Small intestine (tissue), 7 donors: Measurements from ENCODE around the gene SGIP1. TPM values are rescaled to one million over a fixed set of nuclear protein-coding genes. Genes with fewer than 3 reads are reported as not detected.
A peak's percentile ranks its signal among the peaks of the same experiment; 100 is the strongest.

ENCODE experiments used
- DNase-seq, 2 donors: peaks; one replicate each; pipeline versions ENCODE4 v3.0.0 to v3.0.0-alpha.2; 2013
- FAIRE-seq: peaks from 2 replicates; lab custom pipeline; 2012; peaks lifted over from hg19 to GRCh38; lab: Jason Lieb, UNC
- H3K27ac ChIP-seq, 3 donors: one replicate each; pipeline ENCODE4 v1.5.1; 2013; ENCODE audit warnings: low read length in 2 of 3, mild to moderate bottlenecking in 2 of 3, control low read depth in 1 of 3, inconsistent platforms in 1 of 3, low read depth in 1 of 3, moderate library complexity in 1 of 3
- H3K27me3 ChIP-seq, 3 donors: one replicate each; pipeline ENCODE4 v1.6.1; 2013; ENCODE audit warnings: low read length in 3 of 3, inconsistent platforms in 1 of 3; ENCODE audit not compliant: control insufficient read depth in 3 of 3, insufficient read depth in 3 of 3
- H3K36me3 ChIP-seq, 3 donors: one replicate each; pipeline ENCODE4 v1.6.1; 2013; ENCODE audit warnings: low read length in 3 of 3, inconsistent platforms in 1 of 3, low read depth in 1 of 3, mild to moderate bottlenecking in 1 of 3, moderate library complexity in 1 of 3; ENCODE audit not compliant: control insufficient read depth in 3 of 3, insufficient read depth in 2 of 3
- H3K4me1 ChIP-seq, 3 donors: one replicate each; pipeline ENCODE4 v1.6.1; 2013; ENCODE audit warnings: low read length in 2 of 3, inconsistent platforms in 1 of 3, low read depth in 1 of 3, mild to moderate bottlenecking in 1 of 3, moderate library complexity in 1 of 3; ENCODE audit not compliant: control insufficient read depth in 3 of 3, insufficient read depth in 2 of 3
- H3K4me3 ChIP-seq, 3 donors: one replicate each; pipeline ENCODE4 v1.5.1; 2013; ENCODE audit warnings: low read length in 3 of 3, control low read depth in 1 of 3, inconsistent platforms in 1 of 3, low read depth in 1 of 3, mild to moderate bottlenecking in 1 of 3, moderate library complexity in 1 of 3
- H3K9me3 ChIP-seq, 2 donors: one replicate each; pipeline ENCODE4 v1.6.1; 2013; ENCODE audit warnings: low read depth in 1 of 2, low read length in 1 of 2; ENCODE audit not compliant: control insufficient read depth in 2 of 2, insufficient read depth in 1 of 2
- WGBS, 3 donors: extraction: QIAGEN DNeasy Blood & Tissue Kit; methylation state at CpG; one replicate each; pipeline ENCODE4 v1.1.7; 2013; 5-methylcytosine and 5-hydroxymethylcytosine counted together
- polyA plus RNA-seq, 4 donors: library from polyadenylated mRNA; stranded (reverse) in 3 of 4; unstranded in 1 of 4; fragments of 200-250 nt in 3 of 4; fragments of 120-200 nt in 1 of 4; gene quantifications; one replicate each; pipeline versions ENCODE4 v1.2.1 to v1.2.3, GENCODE V29; 2013
- donor health status: healthy with polysubstance abuse.
- donor health status: control.
- donor health status: control.
- donor health status: Bipolar disorder and iron deficiency.
- donor health status: healthy.

SGIP1 gene
- polyA plus RNA-seq, 4 donors, result 1.6 to 2.2 TPM; not detected in 2

DNA sequence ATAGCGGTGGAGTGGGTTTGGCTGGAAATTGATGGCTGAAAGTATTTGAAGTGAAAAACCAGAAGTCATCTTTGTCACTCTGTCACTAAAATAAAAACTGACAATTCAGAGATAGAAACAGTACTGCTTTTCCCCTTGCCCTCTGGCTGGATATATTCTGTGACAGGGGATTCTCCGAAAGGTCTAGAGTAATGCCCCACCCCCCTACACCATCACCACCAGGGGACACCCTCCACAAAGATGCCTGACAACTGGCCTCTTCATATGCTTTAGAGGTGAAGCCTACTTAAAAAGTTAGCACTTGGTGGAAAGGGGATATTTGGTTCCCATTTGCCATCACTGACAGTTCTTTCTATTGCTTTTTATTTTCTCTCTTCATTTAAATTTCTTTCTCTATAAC is 73.5 kb downstream of the SGIP1 start:
- H3K4me3 ChIP-seq, result no peak overlapping the region
- H3K36me3 ChIP-seq, result no peaks in the 10 kb centered on the region
- H3K9me3 ChIP-seq, result no peaks in the 10 kb centered on the region
- 84 to 95% (median 88%) methylated on average over 2 of the region's 2 CpGs for WGBS, 3 donors
- H3K27me3 ChIP-seq, result peaks cover 0 to 2% (median 0%) of the 10 kb centered on the region in 3 donors
- H3K27ac ChIP-seq, result no peak overlapping the region
- peak in 1 of 2 donors; percentile 5 for DNase-seq
- no peak for FAIRE-seq
- no peaks in the 10 kb centered on the region for H3K4me1 ChIP-seq

DNA sequence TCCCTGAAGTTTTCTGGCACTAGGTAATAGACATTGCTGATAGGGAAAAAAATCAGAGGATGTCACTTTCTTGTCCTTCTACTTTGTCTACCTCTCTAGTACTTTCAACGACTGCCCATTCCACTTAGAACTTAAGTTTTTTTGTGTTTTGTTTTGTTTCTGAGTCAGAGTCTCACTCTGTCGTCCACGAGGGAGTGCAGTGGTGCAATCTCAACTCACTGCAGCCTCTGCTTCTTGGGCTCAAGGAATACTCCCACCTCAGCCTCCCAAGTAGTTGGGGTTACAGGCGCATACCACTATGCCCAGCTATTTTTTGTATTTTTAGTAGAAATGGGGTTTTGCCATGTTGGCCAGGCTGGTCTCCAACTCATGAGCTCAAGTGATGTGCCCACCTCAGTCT is 79.2 kb downstream of the SGIP1 start:
- peaks cover 0 to 2% (median 0%) of the 10 kb centered on the region in 3 donors for H3K27me3 ChIP-seq
- no peak overlapping the region for H3K27ac ChIP-seq
- no peak for FAIRE-seq
- no peak overlapping the region for H3K4me3 ChIP-seq
- no peaks in the 10 kb centered on the region for H3K4me1 ChIP-seq
- no peaks in the 10 kb centered on the region for H3K9me3 ChIP-seq
- H3K36me3 ChIP-seq, result no peaks in the 10 kb centered on the region
- DNase-seq, result no peak
- 69 to 74% (median 73%) methylated on average over 4 of the region's 4 CpGs for WGBS, 3 donors

DNA sequence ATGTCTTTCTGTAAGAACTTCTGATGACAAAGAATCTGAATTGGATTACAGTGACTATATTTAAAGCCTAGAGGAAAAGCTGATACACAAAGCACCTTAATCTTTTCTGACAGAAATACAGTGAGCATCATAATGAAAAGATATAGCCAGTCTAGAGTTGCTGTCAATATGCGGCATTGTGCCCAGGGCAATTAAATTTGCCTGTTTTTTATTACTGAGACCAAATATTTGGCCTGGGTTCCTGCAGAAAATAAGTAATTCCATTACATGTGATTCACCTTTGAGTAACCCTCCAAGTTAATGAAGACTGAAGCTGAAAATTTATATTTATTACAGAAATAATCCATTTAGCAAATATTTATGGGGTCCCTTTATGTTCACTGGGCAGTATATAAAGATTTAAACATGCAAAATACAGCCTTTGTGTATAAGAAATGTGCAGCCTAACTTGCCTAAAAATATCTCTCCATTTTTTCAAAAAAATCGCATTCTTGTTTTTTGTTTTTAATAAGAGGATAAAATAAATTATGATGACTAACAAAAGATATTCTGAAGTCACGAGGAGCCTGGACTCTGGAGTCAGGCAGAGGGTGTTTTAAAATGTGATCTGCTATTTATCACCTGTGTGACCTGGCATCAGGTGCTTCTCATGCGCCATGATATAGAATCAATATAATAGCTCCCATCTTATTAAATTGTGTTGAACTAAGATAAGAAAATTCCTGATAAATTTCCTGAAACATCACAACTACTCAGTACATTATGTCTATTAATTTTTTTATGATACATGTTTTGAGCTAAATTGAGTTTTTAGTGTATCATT is 83.6 kb downstream of the SGIP1 start:
- no peak for FAIRE-seq

DNA sequence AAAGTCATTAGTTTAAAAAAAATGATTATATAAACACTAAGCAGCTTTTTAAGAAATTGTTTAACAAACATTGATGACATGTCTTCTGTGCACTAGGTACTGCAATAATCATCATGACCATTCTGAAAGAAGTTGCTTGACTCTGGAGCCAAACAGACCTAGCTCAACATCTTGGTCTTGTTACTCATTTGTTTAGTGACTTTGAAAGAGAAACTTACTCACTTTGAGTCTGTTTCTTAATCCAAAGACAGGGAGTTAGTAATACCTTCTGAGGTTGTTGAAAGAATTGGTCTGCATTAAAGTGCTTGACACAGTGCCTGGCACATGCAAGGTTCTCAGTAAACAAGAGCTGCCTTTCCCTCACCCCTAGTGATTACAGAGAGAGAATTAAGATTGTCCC is 84.4 kb downstream of the SGIP1 start:
- no peak overlapping the region for H3K27ac ChIP-seq
- FAIRE-seq (no peak), DNase-seq (no peak)
- no peaks in the 10 kb centered on the region for H3K36me3 ChIP-seq
- H3K4me1 ChIP-seq, result no peaks in the 10 kb centered on the region
- no peak overlapping the region for H3K4me3 ChIP-seq
- H3K27me3 ChIP-seq, result no peaks in the 10 kb centered on the region
- H3K9me3 ChIP-seq, result no peaks in the 10 kb centered on the region

More for the DNA sequence above, 83.6 kb downstream of the SGIP1 start:
- peak in 1 of 2 donors; percentile 7 for DNase-seq
- Histone ChIP-seq H3K9me3 (no peaks in the 10 kb centered on the region), H3K27ac (no peak overlapping the region), H3K36me3 (no peaks in the 10 kb centered on the region), H3K4me3 (no peak overlapping the region), H3K27me3 (no peaks in the 10 kb centered on the region), H3K4me1 (no peaks in the 10 kb centered on the region)
- 53 to 75% (median 72%) methylated on average over 4 of the region's 4 CpGs for whole genome bisulfite sequencing, 3 donors

DNA sequence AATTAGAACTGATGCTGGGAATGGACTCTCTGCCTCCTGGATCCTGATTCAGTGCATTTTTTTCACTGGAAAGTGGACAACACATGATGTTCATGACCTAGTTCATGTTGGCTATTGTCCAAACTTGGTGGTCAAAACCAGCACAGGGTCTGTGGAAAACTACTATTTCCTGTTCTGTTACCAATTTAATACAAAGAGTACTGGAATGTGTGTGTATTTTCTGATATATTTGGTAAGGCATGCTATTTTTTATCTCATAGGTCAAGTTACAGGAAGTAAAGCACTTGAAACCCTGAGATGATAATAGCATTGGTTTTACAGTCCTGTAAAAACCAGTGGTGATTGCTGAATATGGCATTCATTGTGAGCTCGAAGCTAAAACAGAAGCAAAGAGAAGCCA is 89.9 kb downstream of the SGIP1 start:
- no peak for DNase-seq
- 43 to 64% (median 46%) methylated on average over 1 of the region's 1 CpG for WGBS, 3 donors
- Histone ChIP-seq H3K4me3 (no peak overlapping the region), H3K9me3 (no peaks in the 10 kb centered on the region), H3K27me3 (no peaks in the 10 kb centered on the region), H3K36me3 (no peaks in the 10 kb centered on the region), H3K27ac (no peak overlapping the region), H3K4me1 (no peaks in the 10 kb centered on the region)
- no peak for FAIRE-seq

DNA sequence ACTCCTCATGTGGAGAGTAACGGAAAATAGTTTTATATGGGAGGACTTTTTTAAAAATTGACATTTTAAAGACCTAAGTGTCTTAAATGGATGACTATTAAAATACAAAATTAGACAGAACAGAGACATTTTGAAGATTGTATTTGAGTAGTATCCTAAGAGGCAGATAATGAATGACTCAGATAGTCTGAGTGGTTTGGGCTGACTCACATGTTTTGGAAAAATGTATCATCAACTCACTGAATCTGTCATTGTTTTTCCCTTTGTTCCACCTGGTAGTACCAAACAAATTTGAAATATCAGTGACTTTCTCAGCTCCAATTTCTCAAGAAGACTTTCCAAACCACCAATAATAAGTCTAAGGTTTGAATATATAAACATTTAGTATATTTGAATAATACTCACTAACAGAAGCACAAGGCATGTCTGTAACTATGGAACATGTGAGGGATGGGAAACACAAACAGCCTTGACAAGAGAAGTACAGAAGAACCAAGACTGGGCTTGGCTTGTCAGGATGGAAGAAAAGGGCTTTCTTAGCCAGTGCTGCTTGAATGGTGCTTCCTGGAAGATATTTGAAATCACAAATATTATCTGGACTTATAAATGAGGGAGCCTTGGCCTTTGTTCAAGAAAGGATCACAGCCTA is 90.6 kb downstream of the SGIP1 start:
- no peaks in the 10 kb centered on the region for H3K36me3 ChIP-seq
- no peaks in the 10 kb centered on the region for H3K4me1 ChIP-seq
- FAIRE-seq (no peak), DNase-seq (no peak)
- no peak overlapping the region for H3K4me3 ChIP-seq
- no peaks in the 10 kb centered on the region for H3K9me3 ChIP-seq
- WGBS, 3 donors, result 83 to 92% (median 88%) methylated on average over 1 of the region's 1 CpG
- H3K27ac ChIP-seq, result no peak overlapping the region
- H3K27me3 ChIP-seq, result no peaks in the 10 kb centered on the region

DNA sequence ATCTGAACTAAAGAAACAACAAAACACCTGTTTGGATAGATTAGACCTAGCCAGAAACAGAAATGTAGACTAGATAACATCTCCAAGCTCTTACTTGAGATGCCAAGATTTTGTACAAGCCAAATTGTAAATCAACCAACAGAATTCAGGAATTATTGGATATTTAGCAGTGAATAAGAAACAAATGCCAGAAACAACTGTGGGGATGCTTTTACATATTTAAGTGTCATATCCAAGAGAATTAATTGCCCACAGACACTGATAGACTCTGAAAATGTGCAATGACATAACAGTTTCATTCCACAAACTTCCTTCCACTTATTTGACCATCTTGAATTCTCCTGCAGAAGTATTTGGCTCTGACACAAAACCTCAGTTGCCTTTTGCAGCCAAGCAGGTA is 92.3 kb downstream of the SGIP1 start:
- Histone ChIP-seq H3K4me1 (no peaks in the 10 kb centered on the region), H3K36me3 (no peaks in the 10 kb centered on the region), H3K27ac (no peak overlapping the region), H3K27me3 (no peaks in the 10 kb centered on the region), H3K9me3 (no peaks in the 10 kb centered on the region), H3K4me3 (no peak overlapping the region)
- no peak for DNase-seq
- no peak for FAIRE-seq

DNA sequence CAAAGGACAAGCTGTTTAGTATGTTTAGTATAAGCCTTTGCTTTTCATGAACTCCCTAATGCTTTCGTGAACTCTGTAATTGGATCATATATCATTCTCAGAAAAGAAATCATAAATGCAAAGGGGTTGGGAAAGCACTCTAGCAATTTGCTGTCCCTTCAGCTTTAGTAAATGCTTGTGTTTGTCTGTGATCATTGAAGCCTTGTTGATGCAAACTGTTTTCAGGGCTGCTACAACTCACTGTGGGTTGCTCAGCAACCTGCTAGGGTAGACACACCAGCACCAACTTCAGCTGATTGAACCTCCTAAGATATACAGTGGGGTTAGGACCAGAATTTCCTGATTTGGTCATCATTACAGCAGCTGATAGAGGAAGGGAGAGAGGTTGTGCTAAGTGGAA is 95.0 kb downstream of the SGIP1 start:
- no peak for FAIRE-seq
- 67 to 71% (median 70%) methylated on average over 1 of the region's 1 CpG for WGBS, 3 donors
- Histone ChIP-seq H3K27me3 (no peaks in the 10 kb centered on the region), H3K4me3 (no peak overlapping the region), H3K9me3 (no peaks in the 10 kb centered on the region), H3K36me3 (no peaks in the 10 kb centered on the region), H3K27ac (no peak overlapping the region), H3K4me1 (no peaks in the 10 kb centered on the region)
- no peak for DNase-seq
